ENCODE measurements around the gene GNPAT.
"Not testable (repeated sequence)": the region's sequence is repeated elsewhere in the genome, so short reads cannot be mapped to it uniquely, and the experiment has no call there.

Gene GNPAT

DNA sequence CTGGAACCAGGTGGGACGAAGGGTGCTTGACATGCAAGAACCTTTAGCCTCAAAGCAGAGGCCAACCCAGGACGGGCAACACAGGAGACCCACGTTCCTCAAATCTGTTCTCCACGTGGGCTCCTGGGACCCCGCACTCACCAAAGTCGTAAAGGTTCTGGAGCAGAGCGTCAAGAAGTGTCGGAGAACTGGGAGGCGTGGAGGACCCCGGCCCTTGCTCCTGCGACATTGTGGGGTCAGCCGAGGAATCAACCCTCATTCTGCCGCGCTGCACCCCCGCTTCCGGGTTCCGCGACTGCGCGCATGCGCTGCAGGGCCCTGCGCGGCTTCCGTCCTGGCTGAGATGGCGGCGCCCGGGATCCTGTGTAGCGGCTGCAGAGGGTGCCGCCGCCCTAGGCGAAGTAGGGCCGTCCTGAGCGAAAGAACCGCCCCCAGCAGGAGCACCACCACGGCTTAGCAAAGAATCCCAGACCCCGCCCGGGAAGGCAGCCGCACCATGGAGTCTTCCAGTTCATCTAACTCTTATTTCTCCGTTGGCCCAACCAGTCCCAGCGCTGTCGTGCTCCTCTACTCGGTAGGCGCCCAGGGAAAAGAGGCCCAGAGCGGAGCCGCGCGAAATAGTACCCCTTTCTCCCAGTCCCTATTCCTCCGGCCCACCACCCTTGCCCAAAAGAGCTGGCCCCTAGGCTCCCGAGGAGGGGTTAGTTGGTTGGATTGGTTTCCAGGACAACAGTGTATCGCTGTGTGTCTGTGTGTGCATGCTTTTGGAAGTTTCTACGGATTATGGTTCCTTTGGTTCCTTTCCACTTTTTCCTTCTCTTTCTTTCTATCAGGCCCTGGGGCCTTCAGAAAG, at the start of gene GNPAT:
GNPAT (plus strand) TSS at position 330 of the 853 bp plus-strand sequence; CDS start at position 497, 167 bp downstream.
- peak; percentile 79 to 87 for DNase-seq (ENCODE audit: low read depth in 2 of 2)

DNA sequence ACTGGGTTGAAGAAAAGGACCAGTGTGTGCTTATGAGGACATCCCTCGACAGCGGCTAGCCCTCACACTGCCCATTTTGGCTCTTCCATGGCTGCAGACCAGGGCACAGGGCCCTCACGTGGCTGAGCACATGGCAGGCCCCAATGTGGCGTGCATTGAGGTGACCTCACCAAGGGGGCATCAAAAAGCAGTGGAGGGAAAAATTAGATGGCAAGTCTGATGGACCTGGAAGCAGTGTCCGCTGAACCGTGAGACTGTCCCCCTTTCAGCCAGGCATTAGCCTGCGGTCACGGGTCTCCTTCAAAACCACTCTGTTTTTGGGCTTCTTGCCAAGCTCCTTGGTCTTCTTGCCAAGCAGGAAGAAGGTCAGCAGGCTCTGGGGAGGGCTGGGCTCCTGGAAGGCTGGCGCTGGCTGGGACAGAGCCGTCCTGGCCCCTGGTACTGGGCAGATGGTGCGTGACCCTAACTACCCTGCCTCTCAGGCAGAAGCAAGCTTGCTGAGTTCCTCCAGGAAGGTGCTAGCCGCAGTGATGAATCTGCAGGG, 48.3 kb upstream of the GNPAT start:
- no peak for DNase-seq (ENCODE audit: low read depth in 2 of 2)

DNA sequence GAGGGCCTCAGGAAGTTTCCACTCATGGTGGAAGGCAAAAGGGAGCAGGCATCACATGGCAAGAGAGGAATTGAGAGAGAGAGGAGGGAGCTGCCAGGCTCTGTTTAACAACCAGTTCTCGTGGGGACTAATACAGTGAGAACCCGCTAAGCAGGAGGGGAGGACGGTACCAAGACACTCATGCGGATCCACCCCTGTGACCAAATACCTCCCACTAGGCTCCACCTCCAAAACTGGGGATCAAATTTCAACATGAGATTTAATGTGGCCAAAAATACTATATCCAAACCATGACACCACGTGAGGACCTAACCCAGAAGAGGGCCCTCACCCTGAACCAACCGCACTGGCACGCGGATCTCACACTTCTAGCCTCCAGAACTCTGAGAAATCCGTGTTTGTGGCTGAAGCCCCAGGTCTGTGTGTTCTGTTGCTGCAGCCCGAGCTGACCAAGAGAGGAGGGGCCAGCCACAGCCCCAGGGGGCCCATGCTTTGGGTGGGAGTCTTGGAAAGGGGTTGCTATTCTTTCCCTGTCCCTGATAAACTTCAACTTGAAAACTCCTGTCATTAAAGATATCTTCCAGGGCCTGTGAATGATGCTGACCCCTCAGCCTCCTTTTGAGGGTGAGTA, 47.2 kb upstream of the GNPAT start:
- DNase-seq (ENCODE audit: low read depth in 2 of 2): no peak

DNA sequence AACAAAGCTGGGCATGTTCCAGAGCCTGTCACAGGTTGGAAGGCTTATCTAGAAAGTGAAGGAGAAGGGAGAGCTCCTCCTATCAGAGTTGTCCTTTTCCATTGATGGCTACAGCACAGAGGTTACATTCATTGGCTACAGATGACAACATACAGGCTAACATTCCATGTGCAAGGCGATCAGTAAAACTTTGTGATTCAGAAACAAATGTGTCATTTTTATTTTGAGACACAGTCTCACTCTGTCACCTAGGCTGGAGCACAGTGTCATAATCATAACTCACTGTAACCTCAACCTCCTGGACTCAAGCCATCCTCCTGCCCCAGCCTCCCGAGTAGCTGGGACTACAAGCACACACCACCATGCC, 46.6 kb upstream of the GNPAT start:
- DNase-seq (ENCODE audit: low read depth in 2 of 2): no peak

DNA sequence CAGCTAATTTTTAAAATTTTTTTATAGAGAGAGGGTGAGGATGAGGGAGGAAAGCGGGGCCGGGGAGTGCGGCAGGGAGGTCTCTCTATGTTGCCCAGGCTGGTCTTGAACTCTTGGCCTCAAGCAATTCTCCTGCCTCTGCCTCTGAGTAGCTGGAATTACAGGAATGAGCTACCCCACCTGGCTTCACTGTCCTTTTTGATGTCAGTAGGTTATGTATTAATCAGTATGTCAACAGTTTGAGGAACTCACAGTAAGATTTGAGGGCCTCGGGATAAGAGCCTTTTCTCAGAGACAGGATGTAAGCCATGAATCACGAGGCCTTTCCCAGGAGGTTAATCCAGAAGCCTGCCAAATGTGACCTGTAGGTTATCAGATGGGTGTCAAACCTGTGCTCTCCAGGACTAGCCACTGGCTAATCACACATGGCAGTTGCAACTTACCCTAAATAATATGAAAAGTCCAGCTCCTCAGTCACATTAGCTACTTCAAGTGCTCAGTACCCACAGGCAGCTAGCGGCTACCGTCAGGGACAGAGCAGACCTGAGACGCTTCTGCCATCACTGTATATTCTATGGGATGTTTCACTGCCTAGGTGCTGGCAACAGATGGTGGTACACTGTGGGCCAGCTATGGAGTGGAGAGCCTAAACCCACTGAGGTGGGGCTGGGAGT, 46.0 kb upstream of the GNPAT start:
- DNase-seq (ENCODE audit: low read depth in 2 of 2): no peak

DNA sequence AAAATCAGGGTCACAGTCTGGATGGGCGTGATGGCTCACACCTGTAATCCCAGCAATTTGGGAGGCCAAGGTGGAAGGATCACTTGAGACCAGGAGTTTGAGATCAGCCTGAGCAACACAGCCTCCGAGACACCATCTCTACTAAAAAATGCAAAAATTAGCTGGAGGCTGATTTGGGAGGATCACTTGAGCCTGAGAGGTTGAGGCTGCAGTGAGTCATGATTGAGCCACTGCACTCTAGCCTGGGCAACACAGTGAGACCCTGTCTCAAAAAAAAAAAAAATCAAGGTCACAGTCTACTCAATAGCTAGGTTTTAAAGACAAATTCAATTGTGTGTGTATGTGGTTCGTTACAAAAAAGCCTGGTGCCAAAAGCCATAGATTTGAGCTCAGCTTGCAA, 44.7 kb upstream of the GNPAT start:
- no peak for DNase-seq (ENCODE audit: low read depth in 2 of 2)

DNA sequence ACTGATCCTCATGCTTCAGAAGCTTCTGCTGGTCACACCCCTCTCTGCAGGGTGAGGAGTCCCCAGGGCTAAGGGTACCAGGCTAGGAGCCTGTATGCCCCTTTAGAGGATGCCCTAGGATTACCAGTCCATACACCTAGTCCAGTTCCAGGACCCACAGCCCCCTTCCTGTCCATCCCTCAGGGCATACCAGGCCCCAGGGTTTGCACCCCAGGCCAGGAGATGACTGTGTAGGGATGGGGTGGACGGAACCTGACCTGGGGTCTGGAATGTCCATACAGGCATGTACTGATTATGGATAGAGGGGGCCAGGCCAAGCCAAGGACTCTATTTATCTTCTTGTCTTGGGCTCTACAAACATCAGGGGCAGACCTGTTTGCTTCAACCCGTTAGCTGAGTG, 44.3 kb upstream of the GNPAT start:
- no peak for DNase-seq (ENCODE audit: low read depth in 2 of 2)

DNA sequence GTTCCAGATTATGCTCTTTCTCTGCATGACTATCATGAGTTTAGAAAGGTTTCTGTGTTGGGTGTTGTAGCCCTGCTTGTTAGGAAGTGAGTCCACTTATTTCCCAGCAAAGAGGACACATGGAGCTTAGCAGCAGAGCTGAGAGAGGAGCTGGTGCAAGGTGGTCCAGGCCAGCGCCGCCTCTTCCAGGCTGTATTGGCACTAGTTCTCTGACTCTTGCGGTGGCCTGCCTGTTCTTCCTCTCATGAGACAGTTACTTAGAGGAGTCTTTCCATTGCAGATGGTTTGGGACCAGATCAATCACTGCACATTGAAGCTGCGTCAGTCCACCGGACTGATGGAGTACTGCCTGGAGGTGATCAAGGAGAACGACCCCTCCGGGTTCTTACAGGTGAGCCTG, 41.1 kb upstream of the GNPAT start:
- DNase-seq (ENCODE audit: low read depth in 2 of 2): no peak

DNA sequence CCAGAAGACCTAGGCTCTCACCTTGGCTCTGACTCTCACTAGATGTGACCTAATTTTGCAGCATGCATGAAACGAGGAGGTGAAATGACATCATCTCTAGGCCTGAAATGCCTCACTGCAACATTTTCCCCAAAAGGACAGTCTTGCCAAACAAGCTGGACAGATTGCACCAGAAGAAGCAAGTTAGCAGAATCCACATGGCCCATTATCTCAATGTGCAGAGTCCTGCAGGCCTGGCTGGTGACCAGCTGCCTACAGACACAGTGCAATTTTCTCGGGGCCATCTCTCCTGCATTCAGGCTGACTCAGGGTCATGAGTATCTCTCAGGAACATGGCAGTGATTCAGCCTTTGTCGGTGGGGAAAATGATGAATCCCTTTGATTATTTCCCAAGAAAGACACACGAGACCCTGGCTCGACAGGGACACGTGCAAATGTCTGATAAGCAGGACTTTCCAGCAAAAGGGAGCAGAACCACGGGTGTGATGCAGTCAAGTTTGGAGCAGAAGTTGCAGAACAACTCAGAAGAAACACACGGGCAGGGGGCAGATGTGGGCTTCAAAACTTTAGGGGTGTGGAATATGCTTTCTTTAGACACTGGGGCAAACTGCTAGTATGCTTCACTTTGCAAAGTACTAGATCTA, 40.5 kb upstream of the GNPAT start:
- DNase-seq (ENCODE audit: low read depth in 2 of 2): no peak

DNA sequence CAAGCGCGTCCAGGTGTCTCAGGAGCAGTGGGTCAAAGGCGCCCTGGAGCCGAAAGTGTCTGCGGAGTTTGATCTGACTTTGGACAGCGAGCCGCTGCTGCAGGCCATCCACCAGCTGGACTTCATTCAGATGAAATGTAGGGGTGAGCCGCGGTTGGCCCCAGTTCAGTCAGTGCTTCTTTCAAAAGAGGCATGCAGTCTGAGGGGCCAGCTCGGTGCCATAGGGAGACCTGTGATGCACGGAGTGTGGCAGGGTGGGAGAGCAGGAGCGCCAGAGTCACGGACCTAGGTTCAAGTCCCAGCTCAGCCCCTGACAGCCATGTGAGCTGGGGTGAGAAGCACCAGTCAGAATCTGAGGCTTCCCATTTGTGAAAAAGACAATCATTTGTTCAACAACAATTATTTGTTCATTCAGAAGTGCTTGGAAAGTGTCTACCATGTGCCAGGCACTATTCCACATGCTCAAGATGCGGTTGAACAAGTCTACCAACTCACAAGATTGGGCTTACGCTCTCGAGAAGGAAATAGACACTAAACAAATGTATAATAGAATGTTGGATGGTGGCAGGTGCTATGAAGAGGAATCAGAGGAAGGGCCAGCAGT, 39.5 kb upstream of the GNPAT start:
- no peak for DNase-seq (ENCODE audit: low read depth in 2 of 2)

DNA sequence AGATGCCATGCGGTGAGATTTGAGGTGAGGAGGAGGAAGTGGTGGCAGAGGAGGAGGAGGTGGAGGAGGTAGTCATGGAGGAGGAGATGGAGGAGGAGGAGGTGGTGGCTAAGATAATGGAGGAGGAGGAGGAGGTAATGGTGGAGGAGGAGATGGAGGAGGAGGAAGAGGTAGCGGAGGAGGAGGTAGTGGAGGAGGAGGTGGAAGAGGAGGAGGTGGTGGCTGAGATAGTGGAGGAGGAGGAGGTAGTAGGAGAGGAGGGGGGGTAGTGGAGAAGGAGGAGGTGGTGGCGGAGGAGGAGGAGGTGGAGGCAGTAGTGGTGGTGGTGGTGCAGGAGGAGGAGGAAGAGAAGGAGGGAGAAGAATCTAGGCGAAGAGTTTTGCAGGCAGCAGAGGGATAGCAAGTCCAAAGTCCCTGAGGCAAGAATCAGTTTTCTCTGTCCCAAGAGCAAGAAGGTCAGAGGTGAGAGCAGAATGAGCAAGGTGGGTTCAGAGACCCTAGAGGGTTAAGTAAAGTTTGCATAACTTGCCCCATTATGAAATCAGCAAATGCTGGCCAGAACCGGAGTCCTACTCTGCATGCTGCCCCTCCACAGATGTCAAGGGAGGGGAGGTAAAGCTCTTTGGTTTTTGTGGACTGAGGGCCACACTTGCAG, 38.9 kb upstream of the GNPAT start:
- no peak for DNase-seq (ENCODE audit: low read depth in 2 of 2)

DNA sequence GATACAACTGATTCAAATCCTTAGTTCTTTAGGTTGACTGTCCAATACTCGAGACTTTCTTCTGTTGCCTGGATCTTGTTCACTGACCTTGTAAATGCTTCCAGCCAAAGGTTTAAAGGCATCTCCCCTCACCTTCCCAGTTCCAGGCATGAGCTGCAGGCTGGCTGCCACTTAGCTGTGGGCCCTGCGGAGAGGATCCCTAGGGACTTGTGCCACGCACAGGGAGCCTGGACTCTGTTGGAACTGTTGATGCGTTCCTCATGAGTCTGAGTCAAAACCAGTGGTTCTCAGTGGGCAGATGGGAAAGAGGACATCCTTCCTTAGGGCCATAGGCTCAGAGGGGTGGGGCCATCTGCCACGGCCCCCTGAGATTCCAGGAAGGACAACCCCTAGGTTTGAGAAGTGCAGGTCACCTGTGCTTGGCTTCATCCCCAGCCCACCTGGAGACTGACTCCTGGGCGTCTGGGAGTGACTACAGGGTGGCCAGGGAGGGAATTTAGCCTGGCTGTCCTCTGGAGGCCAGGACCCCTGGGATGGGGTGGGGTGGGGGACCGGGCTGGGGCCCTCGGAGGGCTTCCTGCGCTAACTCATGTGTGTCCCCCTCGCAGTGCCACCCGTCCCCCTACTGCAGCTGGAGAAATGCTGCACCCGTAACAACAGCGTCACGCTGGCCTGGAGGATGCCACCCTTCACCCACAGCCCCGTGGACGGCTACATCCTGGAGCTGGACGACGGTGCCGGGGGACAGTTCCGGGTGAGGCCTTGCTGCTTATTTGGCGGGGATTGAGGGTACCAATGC, 37.6 kb upstream of the GNPAT start:
- DNase-seq (ENCODE audit: low read depth in 2 of 2): no peak

DNA sequence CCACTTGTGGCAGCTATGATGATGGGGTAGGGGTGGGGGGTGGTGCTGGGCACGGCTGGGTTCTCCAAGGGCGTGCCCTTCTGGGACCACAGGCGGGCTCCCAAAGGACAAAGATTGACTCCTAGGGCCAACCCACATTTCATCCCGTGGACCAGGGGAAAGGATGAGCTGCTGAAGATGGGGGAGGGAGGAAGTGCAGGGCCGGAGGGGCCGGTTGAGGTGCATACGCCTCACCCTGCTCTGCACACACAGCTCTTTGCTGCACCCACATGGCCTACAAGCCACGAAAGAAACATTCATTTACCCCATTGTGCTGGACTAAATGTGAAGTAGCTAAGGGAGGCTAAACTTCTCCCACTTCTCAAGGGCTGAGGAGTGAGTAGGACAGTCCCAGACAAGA, 34.2 kb upstream of the GNPAT start:
- no peak for DNase-seq (ENCODE audit: low read depth in 2 of 2)

DNA sequence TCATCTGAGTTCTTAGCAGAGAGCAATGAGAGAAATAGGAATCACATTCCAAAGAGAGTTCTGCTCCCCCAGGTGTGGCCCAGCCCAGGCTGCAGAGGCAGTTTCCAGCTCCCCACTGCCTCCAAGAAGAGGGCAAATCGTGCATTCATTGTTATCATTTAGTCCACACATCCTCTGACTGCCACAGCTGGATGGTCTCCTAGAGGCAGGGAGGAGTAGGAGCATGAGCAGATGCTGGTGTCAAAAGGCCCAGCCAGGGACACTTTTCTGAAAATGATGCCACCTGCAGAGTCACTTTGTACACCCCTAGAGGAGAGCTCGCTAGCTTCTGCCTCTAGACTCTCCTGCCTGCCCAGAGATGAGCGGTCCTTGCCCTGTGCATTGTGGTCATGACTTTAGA, 33.6 kb upstream of the GNPAT start:
- DNase-seq (ENCODE audit: low read depth in 2 of 2): no peak

DNA sequence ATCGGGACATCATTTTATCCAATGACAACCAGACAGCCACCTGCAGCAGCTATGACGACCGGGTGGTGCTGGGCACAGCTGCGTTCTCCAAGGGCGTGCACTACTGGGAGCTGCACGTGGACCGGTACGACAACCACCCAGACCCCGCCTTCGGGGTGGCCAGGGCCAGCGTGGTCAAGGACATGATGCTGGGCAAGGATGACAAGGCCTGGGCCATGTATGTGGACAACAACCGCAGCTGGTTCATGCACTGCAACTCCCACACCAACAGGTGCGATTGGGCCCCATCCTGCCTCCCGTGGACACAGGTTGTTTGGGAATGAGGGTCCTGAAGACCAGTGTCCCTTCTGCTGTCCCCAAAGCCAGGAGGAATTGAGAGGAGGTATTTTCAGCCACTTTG, 32.0 kb upstream of the GNPAT start:
- DNase-seq (ENCODE audit: low read depth in 2 of 2): no peak

DNA sequence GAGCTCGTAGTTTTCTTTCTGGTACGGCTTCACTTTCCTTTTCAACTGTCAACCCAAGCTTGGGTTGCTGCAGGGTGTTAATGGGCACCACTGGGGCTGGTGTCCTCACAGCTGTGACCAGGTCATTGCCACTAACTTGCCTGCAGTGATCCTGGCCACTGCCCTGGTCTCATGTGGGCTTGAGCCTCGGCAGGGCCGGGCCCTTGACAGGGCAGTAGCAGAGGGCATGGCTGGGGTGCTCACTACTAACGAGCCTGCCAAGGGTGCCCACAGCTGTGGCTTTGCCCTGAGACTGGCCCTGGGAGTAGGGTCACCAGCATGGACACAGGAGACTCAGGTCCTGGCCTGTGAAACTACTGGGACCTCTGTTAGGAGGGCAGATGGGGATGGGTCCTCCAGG, 31.5 kb upstream of the GNPAT start:
- DNase-seq (ENCODE audit: low read depth in 2 of 2): no peak

DNA sequence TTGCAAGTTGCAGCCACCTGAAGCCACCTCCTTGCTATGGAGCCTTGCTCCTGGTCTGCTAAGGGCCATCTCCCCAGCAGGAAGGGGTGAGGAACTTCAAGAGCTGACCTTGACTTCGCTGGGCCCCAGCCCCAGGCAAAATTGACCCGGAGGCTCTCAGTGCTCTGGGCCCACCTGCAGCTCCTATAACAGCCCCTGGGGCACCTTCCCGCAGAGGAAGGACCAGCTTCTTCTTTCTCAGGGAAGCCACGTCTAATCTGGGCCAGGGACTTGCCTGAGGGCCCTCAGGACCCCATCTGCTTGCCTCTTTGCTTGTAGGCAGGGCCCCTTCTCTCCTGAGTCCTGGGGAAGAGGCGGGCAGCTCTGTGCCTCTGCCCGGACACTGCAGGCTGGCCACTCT, 30.9 kb upstream of the GNPAT start:
- DNase-seq (ENCODE audit: low read depth in 2 of 2): no peak

DNA sequence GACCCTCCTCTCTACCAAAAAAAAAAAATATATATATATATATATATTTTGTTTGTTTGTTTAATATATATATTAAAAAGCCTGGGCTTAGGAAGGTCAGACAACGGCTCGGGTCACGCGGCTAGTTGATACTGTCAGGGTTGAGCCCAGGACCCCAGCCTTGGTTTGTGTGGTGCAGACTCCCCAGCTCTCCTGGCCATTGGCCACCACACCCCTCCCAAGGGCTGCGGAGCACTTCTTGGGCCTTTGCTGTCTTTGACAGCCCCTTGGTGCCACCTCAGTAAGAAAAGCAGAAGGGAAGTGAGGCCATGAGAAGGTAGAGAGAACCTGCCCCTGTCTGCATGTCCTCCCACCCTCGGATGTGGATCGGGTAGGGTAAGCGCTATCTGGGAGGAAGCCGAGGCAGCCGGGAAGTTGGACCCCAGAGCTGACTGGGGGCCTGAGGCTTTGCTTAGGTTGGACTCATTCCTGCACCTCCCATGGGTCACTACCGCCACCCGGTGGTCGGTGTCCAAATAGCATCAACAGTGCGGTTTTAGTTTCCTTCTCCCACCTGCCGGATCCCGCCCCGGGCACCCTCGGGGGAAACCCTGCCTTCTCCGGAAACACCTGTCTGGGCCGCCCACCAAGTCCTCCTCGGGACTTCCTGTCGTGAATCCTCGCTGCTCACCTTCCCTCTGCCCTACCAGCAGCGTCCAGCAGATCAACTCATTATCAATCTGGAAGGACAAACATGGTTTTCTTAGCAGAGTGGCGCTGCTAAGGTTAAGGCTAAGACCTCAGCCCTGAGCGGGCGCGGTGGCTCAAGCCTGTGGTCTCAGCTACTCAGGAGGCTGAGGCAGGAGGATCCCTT, 29.8 kb upstream of the GNPAT start:
- DNase-seq (ENCODE audit: low read depth in 2 of 2): peak; percentile 83 to 90

DNA sequence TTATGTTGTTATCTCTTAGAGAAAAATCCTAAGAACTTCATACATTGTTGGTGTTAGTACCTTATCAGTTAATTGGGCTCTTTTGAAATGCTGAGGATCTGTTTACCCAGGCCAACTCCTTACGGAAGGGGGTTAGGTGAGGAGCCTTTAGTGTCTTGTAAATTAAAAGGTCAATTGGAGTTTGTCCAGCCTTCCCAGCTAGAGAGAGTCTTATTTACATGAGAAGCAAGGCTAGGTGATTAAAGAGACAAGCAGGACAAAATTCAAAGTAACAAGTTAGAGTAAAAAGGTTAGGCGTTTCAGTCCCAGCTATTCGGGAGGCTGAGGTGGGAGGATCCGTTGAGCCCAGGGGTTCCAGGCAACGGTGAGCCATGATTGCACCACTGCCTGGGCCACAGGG, 28.7 kb upstream of the GNPAT start:
- not testable (repeated sequence) for DNase-seq (ENCODE audit: low read depth in 2 of 2)

Data from stimulated activated CD4-positive, alpha-beta T cell treated with anti-CD3 and anti-CD28 coated beads, Interleukin-15, amount 100 ng/mL, for 48 hours (primary cell).